Measurements from ENCODE around the gene CCDC68.

The CCDC68 gene

DNA sequence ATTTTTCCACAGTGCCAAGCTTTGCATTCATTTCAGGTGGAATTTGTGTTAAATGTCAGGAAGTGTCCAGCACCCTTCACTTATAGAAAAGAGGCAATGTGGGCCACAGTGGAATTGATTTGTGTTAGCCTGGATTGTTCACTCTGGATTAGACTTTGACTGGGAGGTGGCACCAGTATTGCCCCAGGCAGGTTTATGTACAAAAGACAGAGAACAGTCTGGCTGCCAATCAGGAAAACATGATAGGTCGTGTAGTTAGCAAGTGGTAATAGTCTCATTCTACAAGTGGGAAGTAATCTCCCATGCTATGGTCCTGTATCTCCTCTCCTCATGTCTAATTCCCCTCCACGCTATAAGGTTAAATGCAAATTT, 85.4 kb downstream of the CCDC68 start:
- ChIA-PET CTCF (interaction anchor here (0.6 to 1.6 kb wide), 2 partner anchors 194 to 210 kb away, joined by 3 to 4 read pairs; no protein-coding TSS in a partner anchor), POLR2A (interaction anchor here (0.8 kb wide), 1 partner anchor 46 kb away, joined by 3 read pairs; the partner anchor contains the start of gene RAB27B)
- TF ChIP-seq, protein P1, sequence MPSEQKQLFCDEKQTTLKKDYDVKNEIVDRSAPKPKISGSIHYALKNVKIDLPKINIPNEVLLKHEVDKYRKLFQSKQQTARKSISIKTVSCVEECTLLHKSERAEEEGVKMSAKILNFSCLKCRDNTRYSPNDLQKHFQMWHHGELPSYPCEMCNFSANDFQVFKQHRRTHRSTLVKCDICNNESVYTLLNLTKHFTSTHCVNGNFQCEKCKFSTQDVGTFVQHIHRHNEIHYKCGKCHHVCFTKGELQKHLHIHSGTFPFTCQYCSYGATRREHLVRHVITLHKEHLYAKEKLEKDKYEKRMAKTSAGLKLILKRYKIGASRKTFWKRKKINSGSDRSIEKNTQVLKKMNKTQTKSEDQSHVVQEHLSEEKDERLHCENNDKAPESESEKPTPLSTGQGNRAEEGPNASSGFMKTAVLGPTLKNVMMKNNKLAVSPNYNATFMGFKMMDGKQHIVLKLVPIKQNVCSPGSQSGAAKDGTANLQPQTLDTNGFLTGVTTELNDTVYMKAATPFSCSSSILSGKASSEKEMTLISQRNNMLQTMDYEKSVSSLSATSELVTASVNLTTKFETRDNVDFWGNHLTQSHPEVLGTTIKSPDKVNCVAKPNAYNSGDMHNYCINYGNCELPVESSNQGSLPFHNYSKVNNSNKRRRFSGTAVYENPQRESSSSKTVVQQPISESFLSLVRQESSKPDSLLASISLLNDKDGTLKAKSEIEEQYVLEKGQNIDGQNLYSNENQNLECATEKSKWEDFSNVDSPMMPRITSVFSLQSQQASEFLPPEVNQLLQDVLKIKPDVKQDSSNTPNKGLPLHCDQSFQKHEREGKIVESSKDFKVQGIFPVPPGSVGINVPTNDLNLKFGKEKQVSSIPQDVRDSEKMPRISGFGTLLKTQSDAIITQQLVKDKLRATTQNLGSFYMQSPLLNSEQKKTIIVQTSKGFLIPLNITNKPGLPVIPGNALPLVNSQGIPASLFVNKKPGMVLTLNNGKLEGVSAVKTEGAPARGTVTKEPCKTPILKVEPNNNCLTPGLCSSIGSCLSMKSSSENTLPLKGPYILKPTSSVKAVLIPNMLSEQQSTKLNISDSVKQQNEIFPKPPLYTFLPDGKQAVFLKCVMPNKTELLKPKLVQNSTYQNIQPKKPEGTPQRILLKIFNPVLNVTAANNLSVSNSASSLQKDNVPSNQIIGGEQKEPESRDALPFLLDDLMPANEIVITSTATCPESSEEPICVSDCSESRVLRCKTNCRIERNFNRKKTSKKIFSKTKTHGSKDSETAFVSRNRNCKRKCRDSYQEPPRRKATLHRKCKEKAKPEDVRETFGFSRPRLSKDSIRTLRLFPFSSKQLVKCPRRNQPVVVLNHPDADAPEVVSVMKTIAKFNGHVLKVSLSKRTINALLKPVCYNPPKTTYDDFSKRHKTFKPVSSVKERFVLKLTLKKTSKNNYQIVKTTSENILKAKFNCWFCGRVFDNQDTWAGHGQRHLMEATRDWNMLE (tag by site-specific recombination; conservative IDR thresholded peaks at IDR 0.05; ENCODE audit: low read depth), result no peak
- TF ChIP-seq, protein P2, sequence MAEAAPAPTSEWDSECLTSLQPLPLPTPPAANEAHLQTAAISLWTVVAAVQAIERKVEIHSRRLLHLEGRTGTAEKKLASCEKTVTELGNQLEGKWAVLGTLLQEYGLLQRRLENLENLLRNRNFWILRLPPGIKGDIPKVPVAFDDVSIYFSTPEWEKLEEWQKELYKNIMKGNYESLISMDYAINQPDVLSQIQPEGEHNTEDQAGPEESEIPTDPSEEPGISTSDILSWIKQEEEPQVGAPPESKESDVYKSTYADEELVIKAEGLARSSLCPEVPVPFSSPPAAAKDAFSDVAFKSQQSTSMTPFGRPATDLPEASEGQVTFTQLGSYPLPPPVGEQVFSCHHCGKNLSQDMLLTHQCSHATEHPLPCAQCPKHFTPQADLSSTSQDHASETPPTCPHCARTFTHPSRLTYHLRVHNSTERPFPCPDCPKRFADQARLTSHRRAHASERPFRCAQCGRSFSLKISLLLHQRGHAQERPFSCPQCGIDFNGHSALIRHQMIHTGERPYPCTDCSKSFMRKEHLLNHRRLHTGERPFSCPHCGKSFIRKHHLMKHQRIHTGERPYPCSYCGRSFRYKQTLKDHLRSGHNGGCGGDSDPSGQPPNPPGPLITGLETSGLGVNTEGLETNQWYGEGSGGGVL (tag by site-specific recombination; IDR thresholded peaks at IDR 0.05), result no peak
- TF ChIP-seq ZNF155 (tag by site-specific recombination; IDR thresholded peaks at IDR 0.05), result no peak
- TF ChIP-seq ZNF692 (tag by site-specific recombination; IDR thresholded peaks at IDR 0.05), result no peak
- no peak for TF ChIP-seq PRDM1 (tag by site-specific recombination; IDR thresholded peaks at IDR 0.05)
- no peak for TF ChIP-seq SP7 (tag by site-specific recombination; IDR thresholded peaks at IDR 0.05)
- TF ChIP-seq ZNF211 (tag by site-specific recombination; IDR thresholded peaks at IDR 0.05; ENCODE audit: low read depth), result no peak
- no peak for TF ChIP-seq HOXA7 (CRISPR knock-in tag; IDR thresholded peaks at IDR 0.05; ENCODE audit: borderline replicate concordance)
- no peak for TF ChIP-seq ZNF404 (tag by site-specific recombination; IDR thresholded peaks at IDR 0.05)
- no peak for TF ChIP-seq ZNF610 (tag by site-specific recombination; IDR thresholded peaks at IDR 0.05; ENCODE audit: borderline replicate concordance)
- no peak for TF ChIP-seq ZNF133 (tag by site-specific recombination; IDR thresholded peaks at IDR 0.05)
- no peak for TF ChIP-seq KLF16 (tag by site-specific recombination; IDR thresholded peaks at IDR 0.05)
- no peak for TF ChIP-seq ZNF324 (tag by site-specific recombination; IDR thresholded peaks at IDR 0.05)
- TF ChIP-seq, protein P3, sequence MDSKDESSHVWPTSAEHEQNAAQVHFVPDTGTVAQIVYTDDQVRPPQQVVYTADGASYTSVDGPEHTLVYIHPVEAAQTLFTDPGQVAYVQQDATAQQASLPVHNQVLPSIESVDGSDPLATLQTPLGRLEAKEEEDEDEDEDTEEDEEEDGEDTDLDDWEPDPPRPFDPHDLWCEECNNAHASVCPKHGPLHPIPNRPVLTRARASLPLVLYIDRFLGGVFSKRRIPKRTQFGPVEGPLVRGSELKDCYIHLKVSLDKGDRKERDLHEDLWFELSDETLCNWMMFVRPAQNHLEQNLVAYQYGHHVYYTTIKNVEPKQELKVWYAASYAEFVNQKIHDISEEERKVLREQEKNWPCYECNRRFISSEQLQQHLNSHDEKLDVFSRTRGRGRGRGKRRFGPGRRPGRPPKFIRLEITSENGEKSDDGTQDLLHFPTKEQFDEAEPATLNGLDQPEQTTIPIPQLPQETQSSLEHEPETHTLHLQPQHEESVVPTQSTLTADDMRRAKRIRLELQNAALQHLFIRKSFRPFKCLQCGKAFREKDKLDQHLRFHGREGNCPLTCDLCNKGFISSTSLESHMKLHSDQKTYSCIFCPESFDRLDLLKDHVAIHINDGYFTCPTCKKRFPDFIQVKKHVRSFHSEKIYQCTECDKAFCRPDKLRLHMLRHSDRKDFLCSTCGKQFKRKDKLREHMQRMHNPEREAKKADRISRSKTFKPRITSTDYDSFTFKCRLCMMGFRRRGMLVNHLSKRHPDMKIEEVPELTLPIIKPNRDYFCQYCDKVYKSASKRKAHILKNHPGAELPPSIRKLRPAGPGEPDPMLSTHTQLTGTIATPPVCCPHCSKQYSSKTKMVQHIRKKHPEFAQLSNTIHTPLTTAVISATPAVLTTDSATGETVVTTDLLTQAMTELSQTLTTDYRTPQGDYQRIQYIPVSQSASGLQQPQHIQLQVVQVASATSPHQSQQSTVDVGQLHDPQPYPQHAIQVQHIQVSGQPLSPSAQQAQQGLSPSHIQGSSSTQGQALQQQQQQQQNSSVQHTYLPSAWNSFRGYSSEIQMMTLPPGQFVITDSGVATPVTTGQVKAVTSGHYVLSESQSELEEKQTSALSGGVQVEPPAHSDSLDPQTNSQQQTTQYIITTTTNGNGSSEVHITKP (tag by site-specific recombination; IDR thresholded peaks at IDR 0.05), result no peak
- no peak for TF ChIP-seq ZNF707 (tag by site-specific recombination; IDR thresholded peaks at IDR 0.05)
- TF ChIP-seq ZNF174 (tag by site-specific recombination; IDR thresholded peaks at IDR 0.05), result no peak
- no peak for TF ChIP-seq ZBTB21 (tag by site-specific recombination; IDR thresholded peaks at IDR 0.05)
- no peak for TF ChIP-seq ZNF843 (tag by site-specific recombination; IDR thresholded peaks at IDR 0.05)
- no peak for TF ChIP-seq ZNF544 (tag by site-specific recombination; IDR thresholded peaks at IDR 0.05)
- H3K9me3 ChIP-seq (ENCODE audit: control insufficient read depth, insufficient read depth, low read depth, low read length), result no peaks in the 10 kb centered on the region
- no peak overlapping the region for H3K4me3 ChIP-seq (ENCODE audit: low read depth, low read length)
- H3K4me1 ChIP-seq (ENCODE audit: control insufficient read depth, insufficient read depth, low read length), result peaks cover 7% of the 10 kb centered on the region; the same call in 1 of the 2 replicates
- H3K36me3 ChIP-seq (ENCODE audit: control insufficient read depth in 2 of 2, insufficient read depth in 1 of 2, low read length in 2 of 2), result no peaks in the 10 kb centered on the region
- no peak overlapping the region for H3K27ac ChIP-seq (ENCODE audit: extremely low read depth, low read depth, low read length)

All from HEK293 (cell line).